ENCODE measurements around the gene CROT. TPM values are rescaled to one million over a fixed set of nuclear protein-coding genes. Genes with fewer than 3 reads are reported as not detected.

Gene CROT
- total and polyA plus RNA-seq, 2 experiments from 2014 or later: 8.9 to 14.0 TPM

GRCh38 chr7:87347664-87348063 lies 2.2 kb downstream of the CROT start:
- H3K36me3 Mint-ChIP-seq (ENCODE audit: low read depth): peaks cover 47% of the 10 kb centered on the region
- H3K4me1 Mint-ChIP-seq: peaks cover 22% of the 10 kb centered on the region
- no peak overlapping the region for H3K4me3 Mint-ChIP-seq
- H3K27ac Mint-ChIP-seq: no peak overlapping the region
- ATAC-seq (no peak), DNase-seq (ENCODE audit: low spot score) (no peak)
- Histone ChIP-seq H3F3A (replicated peaks; ENCODE audit: low read depth) (no peaks in the 10 kb centered on the region), H2AFZ (no peak overlapping the region), H3K4me2 (no peak overlapping the region), H3K4me3 (no peak overlapping the region), H4K20me1 (replicated peaks; ENCODE audit: insufficient read depth) (no peaks in the 10 kb centered on the region), H3K27ac (ENCODE audit: low read depth) (no peak overlapping the region), H3K9me2 (ENCODE audit: insufficient read depth) (no peaks in the 10 kb centered on the region), H3K4me1 (ENCODE audit: insufficient read depth) (peaks cover 17% of the 10 kb centered on the region), H3K27me3 (ENCODE audit: insufficient read depth) (peaks cover 6% of the 10 kb centered on the region; the same call in 1 of the 2 replicates), H3K79me2 (replicated peaks; ENCODE audit: insufficient read depth) (no peaks in the 10 kb centered on the region), H3K36me3 (ENCODE audit: insufficient read depth) (peaks cover 24% of the 10 kb centered on the region)
- H3K27me3 Mint-ChIP-seq (ENCODE audit: insufficient read depth, low read depth, poor library complexity): peaks cover 3% of the 10 kb centered on the region
- H3K9me3 Mint-ChIP-seq: peaks cover 21% of the 10 kb centered on the region; the same call in 2 of the 3 replicates
- TF ChIP-seq CREB1 (CRISPR knock-in tag; IDR thresholded peaks at IDR 0.05; ENCODE audit: low read depth) (no peak), POLR2AphosphoS5 (IDR thresholded peaks at IDR 0.05; ENCODE audit: low read depth) (no peak), ZNF114 (CRISPR knock-in tag; IDR thresholded peaks at IDR 0.05) (no peak), ZNF331 (CRISPR knock-in tag; IDR thresholded peaks at IDR 0.05; ENCODE audit: low read depth) (no peak), ZNF462 (CRISPR knock-in tag; IDR thresholded peaks at IDR 0.05) (no peak), STAT1 (IDR thresholded peaks at IDR 0.05; ENCODE audit: unreplicated experiment) (no peak), CTCF (conservative IDR thresholded peaks at IDR 0.05; ENCODE audit: low read depth in 2 of 2) (no peak), EZH2 (IDR thresholded peaks at IDR 0.05; ENCODE audit: low read depth, unreplicated experiment) (no peak), NANOG (IDR thresholded peaks at IDR 0.05; ENCODE audit: borderline replicate concordance) (no peak), ETS1 (IDR thresholded peaks at IDR 0.05) (no peak), EZH2phosphoT487 (IDR thresholded peaks at IDR 0.05; ENCODE audit: unreplicated experiment) (no peak), REST (IDR thresholded peaks at IDR 0.05; ENCODE audit: unreplicated experiment) (no peak), JUNB (IDR thresholded peaks at IDR 0.05; ENCODE audit: unreplicated experiment) (no peak)

Data from GM23338 (cell line).